HepG2 (cell line): ENCODE data around the gene OPN1SW. TPM values are rescaled to one million over a fixed set of nuclear protein-coding genes. Genes with fewer than 3 reads are reported as not detected.
A peak's percentile ranks its signal among the peaks of the same experiment; 100 is the strongest.

Source experiments
- ATF4 ChIP-seq, 2 experiments: fragments of 450-650 bp in 1 of 2; sonication (generic) in 1 of 2; formaldehyde crosslinking; IDR thresholded peaks; 2 replicates each; pipeline versions ENCODE4 v1.5.0 to v1.8.0; 2020 to 2022; ENCODE audit warnings: mild to moderate bottlenecking in 1 of 2, missing genetic modification reagents in 1 of 2
- ATF7 ChIP-seq, 2 experiments: fragments of 450-650 bp in 1 of 2; sonication (generic) in 1 of 2; formaldehyde crosslinking in 1 of 2; IDR thresholded peaks; 2 replicates each; pipeline versions ENCODE4 v1.4.0 to v1.6.1; 2016 to 2020; ENCODE audit warnings: antibody characterized with exemption in 1 of 2, mild to moderate bottlenecking in 1 of 2, missing genetic modification reagents in 1 of 2
- ATF7-NPFF ChIP-seq: sonication (generic); formaldehyde crosslinking; IDR thresholded peaks from 2 replicates; pipeline ENCODE4 v1.8.1; 2023; ENCODE audit warnings: mild to moderate bottlenecking, low read depth, missing genetic modification reagents, moderate library complexity
- GATA4 ChIP-seq: sonication (generic); IDR thresholded peaks from 2 replicates; pipeline ENCODE4 v1.6.1; 2016; ENCODE audit warnings: antibody characterized with exemption, low read depth, borderline replicate concordance
- GTF3A ChIP-seq: sonication (generic); formaldehyde crosslinking; conservative IDR thresholded peaks from 2 replicates; pipeline ENCODE4 v1.4.0; 2020; ENCODE audit warnings: mild to moderate bottlenecking, missing genetic modification reagents
- HDAC1 ChIP-seq: sonication (generic); formaldehyde crosslinking; IDR thresholded peaks from 2 replicates; pipeline ENCODE4 v1.5.1; 2020; ENCODE audit warnings: mild to moderate bottlenecking, missing genetic modification reagents
- MTF2 ChIP-seq: sonication (generic); formaldehyde crosslinking; IDR thresholded peaks from 2 replicates; pipeline ENCODE4 v1.5.0; 2020; ENCODE audit warnings: missing genetic modification reagents, borderline replicate concordance
- NFKBIZ ChIP-seq: IDR thresholded peaks from 2 replicates; pipeline ENCODE4 v1.6.1; 2018; ENCODE audit warnings: missing genetic modification reagents, missing compliant biosample characterization
- RFXAP ChIP-seq: sonication (generic); formaldehyde crosslinking; IDR thresholded peaks from 2 replicates; pipeline ENCODE4 v1.4.0; 2020; ENCODE audit warnings: missing genetic modification reagents, borderline replicate concordance
- SAP130 ChIP-seq: IDR thresholded peaks from 2 replicates; pipeline ENCODE4 v1.6.1; 2016; ENCODE audit warnings: low read depth
- WIZ ChIP-seq: sonication (generic); formaldehyde crosslinking; IDR thresholded peaks from 2 replicates; pipeline ENCODE4 v1.5.1; 2020; ENCODE audit warnings: mild to moderate bottlenecking, missing genetic modification reagents
- YY1 ChIP-seq: IDR thresholded peaks from 2 replicates; pipeline ENCODE4 v1.6.1; 2011; ENCODE audit warnings: low read length, low read depth, moderate library complexity, mild to moderate bottlenecking; ENCODE audit not compliant: insufficient read depth, insufficient replicate concordance
- ZMAT3 ChIP-seq: sonication (generic); formaldehyde crosslinking; conservative IDR thresholded peaks from 2 replicates; pipeline ENCODE4 v1.7.0; 2021; ENCODE audit warnings: missing genetic modification reagents
- ZNF124 ChIP-seq: sonication (generic); formaldehyde crosslinking; IDR thresholded peaks from 2 replicates; pipeline ENCODE4 v1.4.0; 2020; ENCODE audit warnings: missing genetic modification reagents
- ZNF317 ChIP-seq: sonication (generic); formaldehyde crosslinking; IDR thresholded peaks from 2 replicates; pipeline ENCODE4 v1.5.0; 2020; ENCODE audit warnings: mild to moderate bottlenecking, missing genetic modification reagents
- ZNF430 ChIP-seq: sonication (generic); formaldehyde crosslinking; IDR thresholded peaks from 2 replicates; pipeline ENCODE4 v1.9.0; 2021; ENCODE audit warnings: mild to moderate bottlenecking, missing genetic modification reagents
- ZNF446 ChIP-seq: sonication (generic); formaldehyde crosslinking; IDR thresholded peaks from 2 replicates; pipeline ENCODE4 v1.5.0; 2020; ENCODE audit warnings: mild to moderate bottlenecking, missing genetic modification reagents
- ZNF703 ChIP-seq: sonication (generic); formaldehyde crosslinking; IDR thresholded peaks from 2 replicates; pipeline ENCODE4 v1.5.1; 2020; ENCODE audit warnings: missing genetic modification reagents, mild to moderate bottlenecking, moderate library complexity, borderline replicate concordance
- polyA plus RNA-seq, 8 experiments: library from polyadenylated mRNA; depleted of rRNA in 3 of 8; stranded (reverse) in 7 of 8; unstranded in 1 of 8; fragments of >200 nt; fragmentation: Illumina TruSeq in 4 of 8; extraction: Trizol in 4 of 8; gene quantifications; 2 replicates each; pipeline versions ENCODE4 v1.2.1 to v1.2.3, GENCODE V29; 2011 to 2016; ENCODE audit warnings: low read depth in 4 of 8, missing spikeins in 1 of 8, mixed read lengths in 1 of 8; ENCODE audit not compliant: insufficient read depth in 1 of 8
- total RNA-seq, 5 experiments: library from RNA; depleted of rRNA; stranded (reverse); fragments of >200 nt; fragmentation: Illumina TruSeq; extraction: Trizol; gene quantifications; 2 replicates each; pipeline ENCODE4 v1.2.3, GENCODE V29; 2016; ENCODE audit warnings: low read depth in 1 of 5
- TF ChIP-seq, protein P1 (sequence below), 2 experiments: sonication (generic) in 1 of 2; formaldehyde crosslinking in 1 of 2; IDR thresholded peaks; 2 replicates each; pipeline versions ENCODE4 v1.6.1 to v1.9.0; 2014 to 2022; ENCODE audit warnings: antibody characterized with exemption in 1 of 2, borderline replicate concordance in 1 of 2, inconsistent platforms in 1 of 2, low read depth in 1 of 2, missing genetic modification reagents in 1 of 2
- TF ChIP-seq, protein P2 (sequence below): IDR thresholded peaks from 2 replicates; pipeline ENCODE4 v1.6.1; 2018; ENCODE audit warnings: missing genetic modification reagents, mild to moderate bottlenecking, missing compliant biosample characterization

OPN1SW gene
- total and polyA plus RNA-seq, 2 of the 13 experiments (the other 11 are each of a cell fraction or from before 2014, with no cell fraction given), result not detected

GRCh38 chr7:128739048-128739962 lies 36.3 kb downstream of the OPN1SW start, which contains the start of gene CALU (continued):
- TF ChIP-seq WIZ, result no peak
- TF ChIP-seq ATF7 (IDR thresholded peaks at IDR 0.05), result no peak
- TF ChIP-seq ATF7 (CRISPR knock-in tag; IDR thresholded peaks at IDR 0.05), result 0 out of 2 replicates have a peak, but pooled peaks have one; percentile 44
- no peak for TF ChIP-seq ZNF124 (CRISPR knock-in tag)
- TF ChIP-seq HDAC1, result peak; percentile 39
- peak; percentile 59 for TF ChIP-seq YY1
- TF ChIP-seq, protein P1, sequence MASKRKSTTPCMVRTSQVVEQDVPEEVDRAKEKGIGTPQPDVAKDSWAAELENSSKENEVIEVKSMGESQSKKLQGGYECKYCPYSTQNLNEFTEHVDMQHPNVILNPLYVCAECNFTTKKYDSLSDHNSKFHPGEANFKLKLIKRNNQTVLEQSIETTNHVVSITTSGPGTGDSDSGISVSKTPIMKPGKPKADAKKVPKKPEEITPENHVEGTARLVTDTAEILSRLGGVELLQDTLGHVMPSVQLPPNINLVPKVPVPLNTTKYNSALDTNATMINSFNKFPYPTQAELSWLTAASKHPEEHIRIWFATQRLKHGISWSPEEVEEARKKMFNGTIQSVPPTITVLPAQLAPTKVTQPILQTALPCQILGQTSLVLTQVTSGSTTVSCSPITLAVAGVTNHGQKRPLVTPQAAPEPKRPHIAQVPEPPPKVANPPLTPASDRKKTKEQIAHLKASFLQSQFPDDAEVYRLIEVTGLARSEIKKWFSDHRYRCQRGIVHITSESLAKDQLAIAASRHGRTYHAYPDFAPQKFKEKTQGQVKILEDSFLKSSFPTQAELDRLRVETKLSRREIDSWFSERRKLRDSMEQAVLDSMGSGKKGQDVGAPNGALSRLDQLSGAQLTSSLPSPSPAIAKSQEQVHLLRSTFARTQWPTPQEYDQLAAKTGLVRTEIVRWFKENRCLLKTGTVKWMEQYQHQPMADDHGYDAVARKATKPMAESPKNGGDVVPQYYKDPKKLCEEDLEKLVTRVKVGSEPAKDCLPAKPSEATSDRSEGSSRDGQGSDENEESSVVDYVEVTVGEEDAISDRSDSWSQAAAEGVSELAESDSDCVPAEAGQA (IDR thresholded peaks at IDR 0.05; ENCODE audit: low read depth), result no peak
- TF ChIP-seq, protein P1 (CRISPR knock-in tag; IDR thresholded peaks at IDR 0.05; ENCODE audit: borderline replicate concordance), result 0 out of 2 replicates have a peak, but pooled peaks have one; percentile 45
- peak; percentile 35; the same call in 1 of the 2 replicates for TF ChIP-seq GATA4
- TF ChIP-seq MTF2, result no peak
- TF ChIP-seq, protein P2, sequence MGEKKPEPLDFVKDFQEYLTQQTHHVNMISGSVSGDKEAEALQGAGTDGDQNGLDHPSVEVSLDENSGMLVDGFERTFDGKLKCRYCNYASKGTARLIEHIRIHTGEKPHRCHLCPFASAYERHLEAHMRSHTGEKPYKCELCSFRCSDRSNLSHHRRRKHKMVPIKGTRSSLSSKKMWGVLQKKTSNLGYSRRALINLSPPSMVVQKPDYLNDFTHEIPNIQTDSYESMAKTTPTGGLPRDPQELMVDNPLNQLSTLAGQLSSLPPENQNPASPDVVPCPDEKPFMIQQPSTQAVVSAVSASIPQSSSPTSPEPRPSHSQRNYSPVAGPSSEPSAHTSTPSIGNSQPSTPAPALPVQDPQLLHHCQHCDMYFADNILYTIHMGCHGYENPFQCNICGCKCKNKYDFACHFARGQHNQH (CRISPR knock-in tag), result peak; percentile 44; the same call in 1 of the 2 replicates
- peak; percentile 77; the same call in 1 of the 2 replicates for TF ChIP-seq SAP130 (CRISPR knock-in tag)
- TF ChIP-seq GTF3A (CRISPR knock-in tag), result no peak
- 0 out of 4 replicates have a peak, but pooled peaks of 1 of the 2 experiments have one; percentile 1 for TF ChIP-seq ATF4 (CRISPR knock-in tag; IDR thresholded peaks at IDR 0.05)
- TF ChIP-seq ZNF446, result peak; percentile 48; the same call in 1 of the 2 replicates
- peak; percentile 49; the same call in 1 of the 2 replicates for TF ChIP-seq ZNF430 (CRISPR knock-in tag)
- TF ChIP-seq ZMAT3 (CRISPR knock-in tag), result peak; percentile 56; the same call in 1 of the 2 replicates
- 0 out of 2 replicates have a peak, but pooled peaks have one; percentile 24 for TF ChIP-seq ZNF317
- TF ChIP-seq NFKBIZ, result no peak
- TF ChIP-seq ZNF703 (CRISPR knock-in tag), result no peak
- TF ChIP-seq ATF7-NPFF (CRISPR knock-in tag), result peak; percentile 83
- peak; percentile 98 for TF ChIP-seq RFXAP (CRISPR knock-in tag)
